Pancreas (tissue), 10 donors: ENCODE data around the gene MRNIP. TPM values are rescaled to one million over a fixed set of nuclear protein-coding genes. Genes with fewer than 3 reads are reported as not detected.

Experiments used
- ATAC-seq, 4 donors: fragments of 200-7000 bp; cut with Tn5 transposase; one replicate each; pipeline versions ENCODE4 v1.8.0 to v1.9.1; 2020; ENCODE audit warnings: mild to moderate bottlenecking in 4 of 4, moderate library complexity in 4 of 4
- DNase-seq, 6 donors: peaks; one replicate each; pipeline ENCODE4 v3.0.0-alpha.2; 2020
- FAIRE-seq: peaks from 2 replicates; lab custom pipeline; 2012; peaks lifted over from hg19 to GRCh38; lab: Jason Lieb, UNC
- H3K27ac ChIP-seq, 4 donors: fragments of 200-600 bp; sonication (generic); 1 replicate in 3 of 4; 2 replicates in 1 of 4; pipeline versions ENCODE4 v1.5.0 to v1.8.0; 2020
- H3K27me3 ChIP-seq, 4 donors: fragments of 200-600 bp; one replicate each; pipeline ENCODE4 v1.8.0; 2021
- H3K36me3 ChIP-seq, 3 donors: fragments of 200-600 bp; sonication (generic) in 1 of 3; one replicate each; pipeline versions ENCODE4 v1.5.0 to v1.8.0; 2020 to 2021
- H3K4me1 ChIP-seq, 3 donors: fragments of 200-600 bp; one replicate each; pipeline ENCODE4 v1.8.0; 2021
- H3K4me3 ChIP-seq, 4 donors: fragments of 200-600 bp; sonication (generic) in 2 of 4; one replicate each; pipeline versions ENCODE4 v1.5.0 to v1.8.0; 2020 to 2021
- H3K9me3 ChIP-seq, 4 donors: fragments of 200-600 bp; one replicate each; pipeline ENCODE4 v1.8.0; 2021
- WGBS, 2 donors: extraction: QIAGEN DNeasy Blood & Tissue Kit; methylation state at CpG; one replicate each; pipeline ENCODE4 v1.1.7; 2013; 5-methylcytosine and 5-hydroxymethylcytosine counted together
- intact Hi-C, 3 donors: fragments of 100-400 bp; cut with DNase I; formaldehyde crosslinking; loops; one replicate each; pipeline versions ENCODE4 v1.11.1 to v1.14.2; 2022
- polyA plus RNA-seq, 2 donors: library from polyadenylated mRNA; stranded (reverse); fragments of 200-250 nt; gene quantifications; one replicate each; pipeline ENCODE4 v1.2.3, GENCODE V29; 2013
- total RNA-seq, 6 donors: library from RNA; stranded (reverse); fragmentation: NEBNext Ultra II Directional in 4 of 6; extraction: Animal tissue kit (Norgen Biotek cat#: 25700) in 4 of 6; gene quantifications; one replicate each; pipeline versions ENCODE4 v1.2.1 to v1.2.4, GENCODE V29; 2021 to 2023
- TF ChIP-seq, protein P1 (sequence below), 4 donors: fragments of 200-600 bp; sonication (generic) in 3 of 4; IDR thresholded peaks; one replicate each; pipeline versions ENCODE4 v1.5.0 to v1.8.0; 2021; ENCODE audit warnings: antibody characterized with exemption in 4 of 4
- donor health status: healthy with polysubstance abuse.
- donor health status: DM: no; HTN: no; CAD: no; lungs with moderate emphysema.
- donor health status: DM: no; HTN: no; CAD: no.
- donor health status: control.
- donor health status: control.
- donor health status: Bipolar disorder and iron deficiency.
- donor health status: DM: yes; HTN: yes; CAD: no.
- donor health status: DM: no; HTN: no; CAD: no.
- donor health status: DM: no; HTN: no; CAD: no.
- donor health status: DM: yes; HTN: yes; CAD: no.

The MRNIP gene
- total and polyA plus RNA-seq, 8 donors, result 8.6 to 53.1 (median 16.9) TPM

DNA sequence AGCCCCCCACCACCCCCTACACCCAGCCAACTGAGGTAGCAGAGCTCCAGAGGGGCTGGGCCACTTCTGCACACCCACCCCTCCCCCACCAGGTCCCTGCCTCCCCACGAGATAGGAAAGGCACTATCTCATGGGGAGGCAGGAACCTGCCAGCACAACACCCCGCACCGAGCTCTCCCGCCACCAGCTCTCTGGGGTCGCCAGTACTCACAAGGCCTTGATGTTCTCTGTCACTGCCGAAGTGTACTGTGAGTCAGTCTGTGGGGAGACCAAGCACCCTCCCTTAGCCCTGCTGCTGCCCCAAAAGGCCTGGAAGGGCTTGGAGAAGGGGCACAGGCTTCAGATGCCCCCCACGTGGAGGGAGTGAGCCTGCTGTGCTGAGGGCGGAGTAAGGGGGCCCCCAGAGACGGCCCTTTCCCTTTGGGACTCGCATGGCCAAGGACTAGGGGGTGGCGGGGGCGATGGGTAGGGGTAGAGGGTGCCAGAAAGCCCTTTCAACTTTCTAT lies 57.9 kb downstream of the MRNIP start:
- Histone ChIP-seq H3K4me1 (peaks cover 0 to 26% (median 0%) of the 10 kb centered on the region in 3 donors), H3K9me3 (no peaks in the 10 kb centered on the region), H3K27ac (no peak overlapping the region), H3K4me3 (no peak overlapping the region), H3K36me3 (peaks cover 0 to 30% (median 8%) of the 10 kb centered on the region in 3 donors), H3K27me3 (no peaks in the 10 kb centered on the region)
- intact Hi-C loops, result loop anchor here in 2 of 3 donors (5.0 to 10.0 kb wide), 2 partner anchors 102 to 114 kb away; no protein-coding TSS in a partner anchor
- DNase-seq, result no peak
- WGBS, 2 donors, result 77 to 81% methylated on average over 12 of the region's 12 CpGs
- TF ChIP-seq, protein P1, sequence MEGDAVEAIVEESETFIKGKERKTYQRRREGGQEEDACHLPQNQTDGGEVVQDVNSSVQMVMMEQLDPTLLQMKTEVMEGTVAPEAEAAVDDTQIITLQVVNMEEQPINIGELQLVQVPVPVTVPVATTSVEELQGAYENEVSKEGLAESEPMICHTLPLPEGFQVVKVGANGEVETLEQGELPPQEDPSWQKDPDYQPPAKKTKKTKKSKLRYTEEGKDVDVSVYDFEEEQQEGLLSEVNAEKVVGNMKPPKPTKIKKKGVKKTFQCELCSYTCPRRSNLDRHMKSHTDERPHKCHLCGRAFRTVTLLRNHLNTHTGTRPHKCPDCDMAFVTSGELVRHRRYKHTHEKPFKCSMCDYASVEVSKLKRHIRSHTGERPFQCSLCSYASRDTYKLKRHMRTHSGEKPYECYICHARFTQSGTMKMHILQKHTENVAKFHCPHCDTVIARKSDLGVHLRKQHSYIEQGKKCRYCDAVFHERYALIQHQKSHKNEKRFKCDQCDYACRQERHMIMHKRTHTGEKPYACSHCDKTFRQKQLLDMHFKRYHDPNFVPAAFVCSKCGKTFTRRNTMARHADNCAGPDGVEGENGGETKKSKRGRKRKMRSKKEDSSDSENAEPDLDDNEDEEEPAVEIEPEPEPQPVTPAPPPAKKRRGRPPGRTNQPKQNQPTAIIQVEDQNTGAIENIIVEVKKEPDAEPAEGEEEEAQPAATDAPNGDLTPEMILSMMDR (IDR thresholded peaks at IDR 0.05), result no peak
- no peak for ATAC-seq
- no peak for FAIRE-seq

DNA sequence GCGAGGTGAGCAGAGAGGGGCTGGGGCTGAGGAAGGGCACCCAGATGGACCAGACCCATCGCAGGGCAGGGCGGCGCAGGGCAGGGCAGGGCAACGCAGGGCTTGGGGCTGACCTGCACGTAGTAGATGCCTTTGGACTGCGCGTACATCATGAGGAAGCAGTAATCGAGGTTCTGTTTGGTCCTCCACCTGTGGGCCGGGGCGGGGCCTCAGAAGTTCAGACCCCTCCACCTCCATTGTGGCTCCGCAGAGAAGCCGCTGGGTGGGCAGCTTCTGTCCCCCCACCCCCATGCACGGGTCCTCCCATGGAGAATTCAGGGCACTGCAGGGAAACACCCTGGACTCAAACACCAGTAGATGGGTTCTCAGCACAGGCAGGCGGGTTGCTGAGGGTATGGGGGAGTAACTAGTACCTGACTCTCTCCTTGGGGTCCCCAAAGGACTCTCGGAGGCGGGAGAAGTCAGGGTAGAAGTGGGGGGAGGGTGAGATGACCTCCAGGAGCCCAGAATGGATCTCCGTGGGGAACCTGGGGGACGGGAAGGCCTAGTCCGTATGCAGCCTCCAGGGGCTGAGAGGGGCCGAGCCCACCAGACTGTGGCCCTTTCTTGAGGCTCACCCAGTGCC lies 58.4 kb downstream of the MRNIP start:
- TF ChIP-seq, protein P1 (IDR thresholded peaks at IDR 0.05), result no peak
- Histone ChIP-seq H3K27ac (no peak overlapping the region), H3K4me1 (peaks cover 0 to 25% (median 0%) of the 10 kb centered on the region in 3 donors), H3K4me3 (no peak overlapping the region), H3K36me3 (peaks cover 0 to 30% (median 8%) of the 10 kb centered on the region in 3 donors), H3K9me3 (no peaks in the 10 kb centered on the region), H3K27me3 (no peaks in the 10 kb centered on the region)
- intact Hi-C loops, result loop anchor here in 2 of 3 donors (5.0 to 10.0 kb wide), 2 partner anchors 102 to 115 kb away; no protein-coding TSS in a partner anchor
- DNase-seq, result peak in 2 of 6 donors; percentile 21 to 72
- WGBS, 2 donors, result 93 to 96% methylated on average over 21 of the region's 21 CpGs
- ATAC-seq, result no peak
- FAIRE-seq, result no peak

- FAIRE-seq, result no peak
- Histone ChIP-seq H3K9me3 (no peaks in the 10 kb centered on the region), H3K27me3 (no peaks in the 10 kb centered on the region), H3K36me3 (peaks cover 0 to 30% (median 8%) of the 10 kb centered on the region in 3 donors), H3K4me1 (peaks cover 3 to 24% (median 5%) of the 10 kb centered on the region in 3 donors), H3K27ac (no peak overlapping the region), H3K4me3 (no peak overlapping the region)
- ATAC-seq, result no peak
- peak in 1 of 6 donors; percentile 72 for DNase-seq
- intact Hi-C loops, result loop anchor here in 1 of 3 donors (10.0 kb wide), 1 partner anchor 135 kb away; no protein-coding TSS in a partner anchor
- TF ChIP-seq, protein P1 (IDR thresholded peaks at IDR 0.05), result no peak
- WGBS, 2 donors, result 92 to 93% methylated on average over 5 of the region's 5 CpGs
Measured at GRCh38 chr5:179799644-179799973, 59.0 kb downstream of the MRNIP start.

DNA sequence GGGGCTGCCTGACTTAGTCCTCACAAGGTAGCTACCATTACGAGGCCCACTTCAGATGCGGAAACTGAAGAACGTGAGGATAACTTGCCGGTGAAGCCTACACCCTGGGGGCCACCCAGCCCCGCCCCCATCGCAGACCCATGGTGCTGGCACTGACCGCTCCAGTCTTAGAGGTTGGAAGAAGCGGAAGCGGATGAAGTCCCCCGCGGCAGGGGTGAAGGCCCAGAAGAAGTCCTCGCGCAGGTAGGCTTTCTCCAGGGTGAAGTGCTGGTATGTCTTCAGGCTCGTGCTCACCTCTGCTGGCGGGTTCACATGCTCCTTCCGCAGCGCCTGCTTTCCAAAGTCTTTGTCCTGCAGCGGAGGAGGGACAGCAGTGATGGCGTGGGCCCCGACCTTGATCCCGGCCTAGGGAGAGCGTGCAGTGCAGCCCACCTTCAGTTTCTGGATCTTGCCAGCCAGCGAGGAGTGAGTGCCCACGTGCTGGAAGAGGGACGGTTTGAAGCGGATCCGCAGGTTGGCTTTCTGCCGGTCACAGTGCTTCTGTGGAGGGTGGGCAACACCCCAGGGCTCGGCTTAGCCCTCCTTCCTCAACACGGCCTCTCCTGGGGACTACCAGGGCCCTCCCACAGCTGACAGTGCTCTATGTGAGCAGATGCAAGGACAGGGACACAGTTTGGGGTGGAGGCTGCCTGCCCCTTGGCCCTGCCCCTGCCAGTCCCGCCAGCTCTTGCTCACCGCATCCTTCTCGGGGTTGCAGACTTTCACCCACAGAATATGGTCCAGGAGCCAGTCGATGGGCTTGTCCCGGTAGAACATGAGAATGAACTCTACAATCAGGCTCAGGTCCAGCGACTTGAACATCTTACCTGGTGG lies 59.6 kb downstream of the MRNIP start:
- no peak overlapping the region for H3K27ac ChIP-seq
- H3K27me3 ChIP-seq, result no peaks in the 10 kb centered on the region
- 95 to 96% methylated on average over 36 of the region's 36 CpGs for WGBS, 2 donors
- peaks cover 0 to 30% (median 8%) of the 10 kb centered on the region in 3 donors for H3K36me3 ChIP-seq
- FAIRE-seq (no peak), DNase-seq (peak in 1 of 6 donors; percentile 60), ATAC-seq (no peak)
- H3K4me1 ChIP-seq, result peaks cover 5 to 20% (median 6%) of the 10 kb centered on the region in 3 donors
- intact Hi-C loops, result loop anchor here in 1 of 3 donors (10.0 kb wide), 1 partner anchor 134 kb away; no protein-coding TSS in a partner anchor
- no peak overlapping the region for H3K4me3 ChIP-seq
- no peaks in the 10 kb centered on the region for H3K9me3 ChIP-seq
- TF ChIP-seq, protein P1 (IDR thresholded peaks at IDR 0.05), result no peak
